OCI-LY7 (cell line): Measurements from ENCODE around the gene TMEM109. TPM values are rescaled to one million over a fixed set of nuclear protein-coding genes. Genes with fewer than 3 reads are reported as not detected.

Source experiments
- BruUV-seq: library from RNA; stranded (reverse); fragments of 400-500 nt; replicated peaks from 2 replicates; lab custom pipeline; 2021; lab: Mats Ljungman, UMichigan
- CTCF ChIA-PET: fragments of 300-600 bp; sonication (Branson Sonifier 250); formaldehyde crosslinking; loops from one replicate; lab custom pipeline; 2022; ENCODE audit warnings: antibody characterized with exemption; ENCODE audit not compliant: unreplicated experiment; lab: Charles Lee
- POLR2A ChIA-PET: fragments of 300-600 bp; sonication (Branson Sonifier 250); formaldehyde crosslinking; loops from one replicate; lab custom pipeline; 2022; ENCODE audit warnings: antibody characterized with exemption; lab: Charles Lee
- DNase-seq: peaks from one replicate; pipeline ENCODE4 v3.0.0-alpha.2; 2015; ENCODE audit warnings: low spot score
- H2AFZ ChIP-seq: fragments of 200-600 bp; sonication (generic), shearing (Covaris generic); 2 replicates; pipeline ENCODE4 v1.6.1; 2014; ENCODE audit warnings: mild to moderate bottlenecking, antibody characterized with exemption, low read length, moderate library complexity
- H3K27ac ChIP-seq: fragments of 200-600 bp; sonication (generic); 2 replicates; pipeline ENCODE4 v1.5.1; 2014; ENCODE audit warnings: mixed run types, low read depth, mild to moderate bottlenecking, moderate library complexity, low read length, inconsistent platforms; ENCODE audit not compliant: poor library complexity, severe bottlenecking
- H3K36me3 ChIP-seq: fragments of 200-600 bp; sonication (generic); 2 replicates; pipeline ENCODE4 v1.6.1; 2014; ENCODE audit warnings: mild to moderate bottlenecking, antibody characterized with exemption, low read length, moderate library complexity, mixed read lengths; ENCODE audit not compliant: insufficient read depth
- H3K4me1 ChIP-seq: fragments of 200-600 bp; sonication (generic); 2 replicates; pipeline ENCODE4 v1.5.1; 2014; ENCODE audit warnings: mild to moderate bottlenecking, low read length; ENCODE audit not compliant: insufficient read depth, poor library complexity, severe bottlenecking
- H3K4me2 ChIP-seq: fragments of 200-600 bp; sonication (generic); 2 replicates; pipeline ENCODE4 v1.6.1; 2014; ENCODE audit warnings: mild to moderate bottlenecking, low read length
- H3K4me3 ChIP-seq: fragments of 200-600 bp; sonication (generic); 2 replicates; pipeline ENCODE4 v1.5.1; 2014; ENCODE audit warnings: mild to moderate bottlenecking, low read depth, low read length; ENCODE audit not compliant: poor library complexity, severe bottlenecking
- H3K79me2 ChIP-seq: fragments of 200-600 bp; sonication (generic); 2 replicates; pipeline ENCODE4 v1.6.1; 2016; ENCODE audit warnings: low read depth, mild to moderate bottlenecking, low read length, moderate library complexity, mixed read lengths; ENCODE audit not compliant: insufficient read depth
- H3K9me2 ChIP-seq: fragments of 200-600 bp; sonication (generic); 2 replicates; pipeline ENCODE4 v1.6.1; 2016; ENCODE audit warnings: mild to moderate bottlenecking, low read length, mixed read lengths; ENCODE audit not compliant: insufficient read depth
- H3K9me3 ChIP-seq: fragments of 200-600 bp; sonication (generic); 2 replicates; pipeline ENCODE4 v1.6.1; 2014; ENCODE audit warnings: mild to moderate bottlenecking, mixed run types, low read length, mixed read lengths
- H4K20me1 ChIP-seq: fragments of 200-600 bp; sonication (generic); 2 replicates; pipeline ENCODE4 v1.6.1; 2014; ENCODE audit warnings: mild to moderate bottlenecking, antibody characterized with exemption, low read length, moderate library complexity, mixed read lengths; ENCODE audit not compliant: insufficient read depth
- CTCF ChIP-seq: fragments of 200-600 bp; sonication (generic); conservative IDR thresholded peaks from 2 replicates; pipeline ENCODE4 v1.5.1; 2014; ENCODE audit warnings: mild to moderate bottlenecking, antibody characterized with exemption, low read length, moderate library complexity, mixed read lengths
- EZH2phosphoT487 ChIP-seq: fragments of 200-600 bp; sonication (generic); IDR thresholded peaks from 2 replicates; pipeline ENCODE4 v1.6.1; 2018; ENCODE audit warnings: low read depth, borderline replicate concordance, mild to moderate bottlenecking, mixed run types, antibody characterized with exemption, low read length, moderate library complexity, mixed read lengths
- intact Hi-C: fragments of 100-400 bp; cut with micrococcal nuclease; formaldehyde crosslinking; loops from one replicate; pipeline ENCODE4 v1.10.0; 2022; ENCODE audit not compliant: unreplicated experiment
- total RNA-seq, 2 experiments: library from RNA; depleted of rRNA in 1 of 2; stranded (reverse); fragments of >200 nt in 1 of 2; shearing (Covaris generic) in 1 of 2; gene quantifications; 2 replicates each; pipeline ENCODE4 v1.2.3, GENCODE V29; 2014 to 2022

Gene TMEM109
- total RNA-seq, 2 experiments from 2014 or later = 57.0 to 67.8 TPM

GRCh38 chr11:60919320-60919719 is 5.4 kb downstream of the TMEM109 start:
- intact Hi-C loops = no loop called here
- Histone ChIP-seq H4K20me1 (peaks cover 13% of the 10 kb centered on the region; the same call in 1 of the 2 replicates), H3K79me2 (peaks cover 55% of the 10 kb centered on the region), H3K9me3 (no peaks in the 10 kb centered on the region), H3K4me3 (no peak overlapping the region), H3K9me2 (no peaks in the 10 kb centered on the region), H3K36me3 (peaks cover 79% of the 10 kb centered on the region), H3K27ac (no peak overlapping the region), H3K4me1 (peaks cover 40% of the 10 kb centered on the region), H2AFZ (no peak overlapping the region), H3K4me2 (peak overlapping the region; percentile 46)
- DNase-seq = no peak
- TF ChIP-seq EZH2phosphoT487 (no peak), CTCF (no peak)
- CTCF ChIA-PET = interaction anchor here (1.5 kb wide), 1 partner anchor 10 kb away, joined by 6 read pairs; no protein-coding TSS in a partner anchor
- no TSS peak for BruUV-seq
- POLR2A ChIA-PET = interaction anchor here (0.9 to 1.2 kb wide), 3 partner anchors 12 to 34 kb away, joined by 3 to 5 read pairs (median 4); no protein-coding TSS in a partner anchor

GRCh38 chr11:60919956-60920355 is 6.0 kb downstream of the TMEM109 start:
- POLR2A ChIA-PET = interaction anchor here (1.1 kb wide), 1 partner anchor 33 kb away, joined by 5 read pairs; no protein-coding TSS in a partner anchor
- H3K9me3 ChIP-seq = no peaks in the 10 kb centered on the region
- TF ChIP-seq EZH2phosphoT487 (no peak), CTCF (no peak)
- intact Hi-C loops = no loop called here
- H3K9me2 ChIP-seq = no peaks in the 10 kb centered on the region
- BruUV-seq = no TSS peak
- H3K36me3 ChIP-seq = peaks cover 79% of the 10 kb centered on the region
- CTCF ChIA-PET = interaction anchor here (1.5 kb wide), 1 partner anchor 10 kb away, joined by 6 read pairs; no protein-coding TSS in a partner anchor
- H3K79me2 ChIP-seq = peaks cover 48% of the 10 kb centered on the region
- no peak overlapping the region for H3K27ac ChIP-seq
- H3K4me1 ChIP-seq = peaks cover 47% of the 10 kb centered on the region
- no peak for DNase-seq
- no peak overlapping the region for H3K4me3 ChIP-seq
- no peak overlapping the region for H2AFZ ChIP-seq
- H3K4me2 ChIP-seq = no peak overlapping the region
- peaks cover 13% of the 10 kb centered on the region; the same call in 1 of the 2 replicates for H4K20me1 ChIP-seq

GRCh38 chr11:60921259-60921658 is 7.3 kb downstream of the TMEM109 start:
- Histone ChIP-seq H3K36me3 (peaks cover 74% of the 10 kb centered on the region), H3K4me3 (no peak overlapping the region), H3K9me2 (no peaks in the 10 kb centered on the region), H3K79me2 (peaks cover 35% of the 10 kb centered on the region), H3K4me2 (no peak overlapping the region), H3K27ac (no peak overlapping the region), H2AFZ (no peak overlapping the region), H4K20me1 (peaks cover 9% of the 10 kb centered on the region; the same call in 1 of the 2 replicates), H3K4me1 (peaks cover 54% of the 10 kb centered on the region), H3K9me3 (no peaks in the 10 kb centered on the region)
- intact Hi-C loops = no loop called here
- POLR2A ChIA-PET = interaction anchor here (0.5 to 1.1 kb wide), 2 partner anchors 9 to 19 kb away, joined by 3 to 11 read pairs; no protein-coding TSS in a partner anchor
- CTCF ChIA-PET = interaction anchor here (1.0 kb wide), 1 partner anchor 21 kb away, joined by 3 read pairs; no protein-coding TSS in a partner anchor
- no peak for DNase-seq
- TF ChIP-seq EZH2phosphoT487 = no peak
- TF ChIP-seq CTCF = no peak
- no TSS peak for BruUV-seq
